HuH-7.5 (cell line): Measurements from ENCODE around the gene TMEM141.
"Not testable (repeated sequence)": the region's sequence is repeated elsewhere in the genome, so short reads cannot be mapped to it uniquely, and the experiment has no call there.

ENCODE experiments used
- DNase-seq: peaks from one replicate; pipeline ENCODE4 v3.0.0; 2011; ENCODE audit warnings: low spot score

Gene TMEM141

DNA sequence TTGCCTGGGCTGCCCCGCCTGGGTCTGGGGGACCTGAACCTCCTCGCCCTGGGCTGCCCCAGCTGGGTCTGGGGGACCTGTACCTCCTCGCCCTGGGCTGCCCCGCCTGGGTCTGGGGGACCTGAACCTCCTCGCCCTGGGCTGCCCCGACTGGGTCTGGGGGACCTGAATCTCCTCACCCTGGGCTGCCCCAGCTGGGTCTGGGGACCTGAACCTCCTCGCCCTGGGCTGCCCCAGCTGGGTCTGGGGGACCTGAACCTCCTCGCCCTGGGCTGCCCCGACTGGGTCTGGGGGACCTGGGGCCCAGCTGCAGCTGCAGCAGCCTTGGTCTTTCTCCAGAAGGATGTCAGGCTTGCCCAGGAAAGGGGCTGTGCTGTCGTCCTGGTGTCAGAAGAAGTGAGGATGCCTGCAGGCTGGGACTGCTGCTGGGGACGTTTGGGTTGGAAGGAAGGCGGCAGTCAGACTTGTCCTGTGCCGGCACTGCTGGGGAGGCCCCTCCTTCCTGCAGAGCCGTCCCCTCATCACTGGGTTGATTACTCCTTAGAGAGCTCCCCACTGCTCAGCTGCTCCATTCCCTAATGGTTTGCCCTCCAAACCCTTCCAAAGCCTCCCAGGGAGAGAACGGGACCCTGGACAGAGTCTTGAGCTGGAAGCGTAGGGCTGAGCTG lies 42.4 kb downstream of the TMEM141 start:
- DNase-seq, result not testable (repeated sequence)

- no peak for DNase-seq
Measured at GRCh38 chr9:136835162-136835931, 44.2 kb downstream of the TMEM141 start.

GRCh38 chr9:136835932-136836904 lies 45.1 kb downstream of the TMEM141 start:
- no peak for DNase-seq

GRCh38 chr9:136837146-136837855 lies 46.2 kb downstream of the TMEM141 start:
- no peak for DNase-seq

- DNase-seq, result not testable (repeated sequence)
Measured at GRCh38 chr9:136837856-136838277, 46.7 kb downstream of the TMEM141 start.

GRCh38 chr9:136838314-136839228 lies 47.4 kb downstream of the TMEM141 start:
- DNase-seq, result no peak

GRCh38 chr9:136839229-136840139 lies 48.3 kb downstream of the TMEM141 start:
- no peak for DNase-seq

- no peak for DNase-seq
Measured at GRCh38 chr9:136840140-136840876, 49.2 kb downstream of the TMEM141 start.

DNA sequence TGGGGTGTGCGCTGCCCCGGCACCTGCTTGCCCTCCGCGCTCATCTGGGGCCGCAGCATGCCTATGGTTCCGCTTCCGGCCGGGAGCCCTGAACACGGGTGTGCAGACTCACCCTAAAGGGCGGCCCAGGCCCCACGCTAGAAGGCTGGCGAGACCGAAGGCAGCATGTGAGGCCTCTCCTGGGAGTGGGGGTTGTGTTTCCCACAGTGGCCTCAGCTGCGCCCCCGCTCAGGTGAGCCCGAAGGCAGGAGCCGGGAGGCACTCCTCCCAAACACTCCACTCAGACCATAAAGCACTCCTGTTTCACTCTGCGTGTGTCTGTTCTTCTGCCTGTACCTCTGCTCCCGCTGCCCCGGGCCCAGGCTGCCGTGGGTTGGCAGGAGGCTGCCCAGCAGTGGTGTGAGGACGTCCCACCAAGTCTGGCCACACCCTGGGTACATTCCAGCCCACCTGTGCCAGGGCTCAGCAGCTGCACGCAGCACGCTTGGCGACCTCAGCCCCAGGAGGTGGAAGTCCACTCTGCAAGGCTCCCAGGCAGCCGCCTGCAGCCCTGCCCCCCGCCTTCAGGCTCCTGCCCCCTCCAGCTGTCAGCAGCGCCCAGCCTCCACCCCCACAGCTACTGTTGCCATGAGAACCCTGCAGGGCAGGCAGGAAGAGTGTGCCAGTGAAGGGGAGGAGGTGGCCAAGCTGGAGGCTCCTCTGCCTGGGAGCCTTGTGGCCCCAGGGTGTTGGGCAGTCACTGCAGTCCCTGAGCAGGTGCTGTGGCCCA lies 49.9 kb downstream of the TMEM141 start:
- DNase-seq, result no peak

DNA sequence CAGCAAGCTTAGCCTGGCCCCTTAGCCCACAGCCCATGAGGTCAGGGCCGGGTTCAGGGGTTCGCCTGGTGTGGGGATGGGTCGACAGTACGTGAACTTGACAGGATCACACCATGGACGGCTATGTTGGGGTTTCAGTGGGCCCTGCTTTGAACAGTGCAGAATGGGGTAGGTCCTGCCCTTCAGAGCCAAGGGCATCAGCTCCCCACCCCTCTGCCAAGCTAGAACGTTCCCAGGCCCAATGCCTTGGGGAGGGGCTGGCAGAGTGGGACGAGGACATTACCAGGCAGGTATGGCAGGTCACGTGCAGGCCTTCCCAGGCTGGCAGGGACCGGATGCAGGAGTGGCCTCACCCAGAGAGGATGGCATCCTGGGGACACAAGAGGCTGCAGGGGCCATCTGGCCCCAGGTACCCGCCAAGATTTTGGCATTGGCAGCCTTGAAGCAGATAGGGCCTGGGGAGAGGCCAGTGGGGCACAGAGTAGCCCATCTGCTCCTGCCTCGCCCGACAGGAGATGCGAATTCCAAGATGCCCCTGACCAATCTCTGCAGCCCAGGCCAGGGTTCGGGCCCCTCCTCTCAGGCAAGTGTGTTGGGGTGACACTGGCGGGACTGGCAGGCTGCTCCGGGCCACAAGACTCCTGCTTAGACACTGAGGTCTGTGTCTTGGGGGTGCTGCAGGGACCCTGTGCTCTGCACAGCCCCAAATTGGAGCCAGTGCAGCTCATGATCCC lies 50.7 kb downstream of the TMEM141 start:
- DNase-seq, result not testable (repeated sequence)

DNA sequence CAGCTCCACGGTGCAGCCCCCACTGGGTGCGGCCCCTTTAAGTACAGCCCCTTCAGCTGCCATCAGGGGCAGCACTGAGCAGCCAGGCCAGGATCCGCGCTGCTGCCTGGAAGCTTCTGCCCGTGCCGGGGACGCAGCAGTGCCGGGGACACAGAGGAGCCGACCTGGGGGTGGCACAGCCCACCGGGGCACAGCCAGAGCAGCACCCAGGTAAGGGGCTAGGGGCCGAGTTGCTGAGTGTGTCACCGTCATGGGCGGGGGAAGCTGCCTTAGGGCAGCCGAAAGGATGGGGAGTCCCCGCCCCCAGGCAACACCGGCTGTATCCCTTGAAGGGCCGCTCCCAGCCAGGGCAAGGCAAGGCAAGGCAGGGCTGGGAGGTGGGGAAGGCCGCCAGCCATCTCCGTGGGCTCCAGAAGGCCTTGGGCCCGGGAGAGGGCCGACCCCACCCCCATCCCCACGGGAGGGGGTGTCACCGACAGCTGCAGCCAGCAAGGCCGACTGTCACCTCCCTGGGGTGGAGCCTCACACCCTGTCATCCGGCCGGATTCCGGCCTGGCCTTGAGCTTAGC lies 51.3 kb downstream of the TMEM141 start, which contains the start of gene AJM1:
Gene AJM1 (plus strand): TSS at position 99 of the 569 bp plus-strand sequence. CDS start 1,937 bp downstream, outside the sequence.
- DNase-seq, result peak; percentile 96
